GM12865 (cell line): ENCODE data around the gene GPC5.
"Not testable (repeated sequence)": the region's sequence is repeated elsewhere in the genome, so short reads cannot be mapped to it uniquely, and the experiment has no call there.

ENCODE experiments used
- DNase-seq: peaks from one replicate; pipeline ENCODE4 v3.0.0; 2010; ENCODE audit warnings: low read depth
- H3K4me3 ChIP-seq: 2 replicates; pipeline ENCODE4 v1.5.1; 2011; ENCODE audit warnings: mild to moderate bottlenecking, low read depth, low read length, control low read depth
- TF ChIP-seq, protein P1 (sequence below): IDR thresholded peaks from 2 replicates; pipeline ENCODE4 v1.5.1; 2011; ENCODE audit warnings: low read length, control low read depth, low read depth, inconsistent platforms; ENCODE audit not compliant: insufficient read depth; ENCODE audit errors: missing control alignments

GPC5 gene

GRCh38 chr13:92530364-92530763 is 1131.9 kb downstream of the GPC5 start:
- DNase-seq: no peak
- H3K4me3 ChIP-seq: no peak overlapping the region
- TF ChIP-seq, protein P1, sequence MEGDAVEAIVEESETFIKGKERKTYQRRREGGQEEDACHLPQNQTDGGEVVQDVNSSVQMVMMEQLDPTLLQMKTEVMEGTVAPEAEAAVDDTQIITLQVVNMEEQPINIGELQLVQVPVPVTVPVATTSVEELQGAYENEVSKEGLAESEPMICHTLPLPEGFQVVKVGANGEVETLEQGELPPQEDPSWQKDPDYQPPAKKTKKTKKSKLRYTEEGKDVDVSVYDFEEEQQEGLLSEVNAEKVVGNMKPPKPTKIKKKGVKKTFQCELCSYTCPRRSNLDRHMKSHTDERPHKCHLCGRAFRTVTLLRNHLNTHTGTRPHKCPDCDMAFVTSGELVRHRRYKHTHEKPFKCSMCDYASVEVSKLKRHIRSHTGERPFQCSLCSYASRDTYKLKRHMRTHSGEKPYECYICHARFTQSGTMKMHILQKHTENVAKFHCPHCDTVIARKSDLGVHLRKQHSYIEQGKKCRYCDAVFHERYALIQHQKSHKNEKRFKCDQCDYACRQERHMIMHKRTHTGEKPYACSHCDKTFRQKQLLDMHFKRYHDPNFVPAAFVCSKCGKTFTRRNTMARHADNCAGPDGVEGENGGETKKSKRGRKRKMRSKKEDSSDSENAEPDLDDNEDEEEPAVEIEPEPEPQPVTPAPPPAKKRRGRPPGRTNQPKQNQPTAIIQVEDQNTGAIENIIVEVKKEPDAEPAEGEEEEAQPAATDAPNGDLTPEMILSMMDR: no peak

GRCh38 chr13:92535222-92536006 is 1137.0 kb downstream of the GPC5 start:
- no peak for DNase-seq
- no peak overlapping the region for H3K4me3 ChIP-seq
- TF ChIP-seq, protein P1: no peak

DNA sequence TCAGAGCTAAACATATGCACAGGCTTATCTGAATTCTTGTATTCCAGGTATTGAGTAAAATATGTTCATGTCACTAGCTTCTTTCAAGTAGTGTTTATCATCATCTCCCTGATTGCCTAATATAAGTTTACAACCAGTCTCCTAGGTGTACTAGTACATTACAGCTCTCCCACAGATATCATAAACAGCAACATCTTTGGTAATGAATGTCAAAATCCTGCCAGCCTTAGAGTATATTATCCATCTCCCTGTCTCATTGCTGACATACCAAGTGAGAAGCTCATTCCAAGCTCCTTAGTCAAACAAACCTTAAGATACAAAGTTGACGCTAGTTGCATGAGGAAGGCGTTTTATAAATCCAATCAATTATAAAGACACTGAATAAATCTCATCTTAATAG is 1139.0 kb downstream of the GPC5 start:
- no peak overlapping the region for H3K4me3 ChIP-seq
- TF ChIP-seq, protein P1: no peak
- no peak for DNase-seq

DNA sequence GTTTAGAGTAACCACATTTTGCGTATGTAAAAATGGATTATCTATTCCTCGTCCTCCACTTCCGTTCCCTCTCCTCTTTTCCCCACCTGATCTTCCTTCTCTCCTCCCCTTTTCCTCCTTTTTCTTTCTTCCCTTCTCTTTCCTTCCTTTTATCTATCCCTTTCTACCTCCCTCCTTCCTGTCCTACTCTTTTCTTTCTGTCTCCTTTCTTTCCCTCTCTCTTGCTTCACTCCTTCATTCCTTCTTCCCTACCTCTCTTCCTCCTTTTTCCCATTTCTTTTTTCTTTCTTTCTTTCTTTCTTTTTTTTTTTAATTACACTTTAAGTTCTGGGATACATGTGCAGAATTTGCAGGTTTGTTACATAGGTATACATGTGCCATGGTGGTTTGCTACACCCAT is 1139.7 kb downstream of the GPC5 start:
- no peak for DNase-seq
- H3K4me3 ChIP-seq: no peak overlapping the region
- TF ChIP-seq, protein P1: no peak

DNA sequence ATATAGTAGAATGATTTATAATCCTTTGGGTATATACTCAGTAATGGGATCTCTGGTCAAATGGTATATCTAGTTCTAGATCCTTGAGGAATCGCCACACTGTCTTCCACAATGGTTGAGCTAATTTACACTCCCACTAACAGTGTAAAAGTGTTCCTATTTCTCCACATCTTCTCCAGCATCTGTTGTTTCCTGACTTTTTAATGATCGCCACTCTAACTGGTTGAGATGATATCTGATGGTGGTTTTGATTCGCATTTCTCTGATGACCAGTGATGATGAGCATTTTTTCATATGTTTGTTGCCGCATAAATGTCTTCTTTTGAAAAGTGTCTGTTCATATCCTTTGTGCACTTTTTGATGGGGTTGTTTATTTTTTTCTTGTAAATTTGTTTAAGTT is 1140.7 kb downstream of the GPC5 start:
- not testable (repeated sequence) for DNase-seq, H3K4me3 ChIP-seq

DNA sequence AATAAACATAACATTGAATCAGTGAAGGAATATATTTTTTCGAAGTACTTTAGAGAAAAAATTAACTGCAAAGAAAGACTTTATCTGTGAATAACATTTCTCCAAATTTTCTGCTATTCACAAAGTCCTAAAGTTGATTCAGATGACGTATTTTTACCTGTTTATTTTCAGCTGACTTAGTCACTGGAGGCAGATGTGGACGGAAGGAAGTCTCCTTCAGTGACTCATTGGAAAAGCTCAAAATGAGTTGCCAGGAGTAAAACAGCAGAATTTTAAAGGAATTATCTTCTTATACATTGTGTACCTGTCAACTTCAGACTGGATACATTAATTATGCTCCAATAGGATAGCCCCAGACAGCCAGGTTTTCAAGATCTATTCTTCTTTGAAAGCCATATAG is 1148.8 kb downstream of the GPC5 start:
- DNase-seq: no peak
- TF ChIP-seq, protein P1: no peak
- no peak overlapping the region for H3K4me3 ChIP-seq

- no peak for DNase-seq
- no peak overlapping the region for H3K4me3 ChIP-seq
- TF ChIP-seq, protein P1: no peak
Observed at GRCh38 chr13:92549276-92549675, 1150.9 kb downstream of the GPC5 start.
